Osteoblast (primary cell): ENCODE measurements around the gene PAQR6. TPM values are rescaled to one million over a fixed set of nuclear protein-coding genes. Genes with fewer than 3 reads are reported as not detected.

Experiments used
- DNase-seq: peaks from one replicate; pipeline ENCODE4 v3.0.0; 2011; ENCODE audit warnings: low spot score, mixed read lengths; ENCODE audit not compliant: insufficient read length; ENCODE audit errors: missing footprints
- H2AFZ ChIP-seq: 2 replicates; pipeline ENCODE4 v1.6.0; 2011; ENCODE audit warnings: mild to moderate bottlenecking, low read length
- H3K27ac ChIP-seq: 2 replicates; pipeline ENCODE4 v1.5.1; 2011; ENCODE audit warnings: mild to moderate bottlenecking, low read depth, low read length, moderate library complexity
- H3K27me3 ChIP-seq: 2 replicates; pipeline ENCODE4 v1.6.0; 2012; ENCODE audit warnings: mild to moderate bottlenecking, control low read depth, inconsistent platforms, low read length, moderate library complexity; ENCODE audit not compliant: insufficient read depth
- H3K36me3 ChIP-seq: 2 replicates; pipeline ENCODE4 v1.5.1; 2011; ENCODE audit warnings: mild to moderate bottlenecking, low read length, control low read depth, moderate library complexity; ENCODE audit not compliant: insufficient read depth
- H3K4me1 ChIP-seq: 2 replicates; pipeline ENCODE4 v1.5.1; 2011; ENCODE audit warnings: mild to moderate bottlenecking, low read length, control low read depth, moderate library complexity; ENCODE audit not compliant: insufficient read depth
- H3K4me2 ChIP-seq: 2 replicates; pipeline ENCODE4 v1.6.0; 2011; ENCODE audit warnings: mild to moderate bottlenecking, low read length; ENCODE audit not compliant: insufficient read depth
- H3K4me3 ChIP-seq: fragments of 200-600 bp; sonication (generic); 3 replicates; pipeline ENCODE4 v1.5.1; 2012; ENCODE audit warnings: mild to moderate bottlenecking, low read length, inconsistent platforms; ENCODE audit not compliant: insufficient read depth
- H3K79me2 ChIP-seq: 2 replicates; pipeline ENCODE4 v1.6.0; 2012; ENCODE audit warnings: mild to moderate bottlenecking, low read length, control low read depth, inconsistent platforms; ENCODE audit not compliant: insufficient read depth
- H3K9me3 ChIP-seq: 2 replicates; pipeline ENCODE4 v1.5.1; 2011; ENCODE audit warnings: low read depth, low read length, control low read depth
- H4K20me1 ChIP-seq: 2 replicates; pipeline ENCODE4 v1.6.0; 2012; ENCODE audit warnings: mild to moderate bottlenecking, low read length, control low read depth; ENCODE audit not compliant: insufficient read depth
- CTCF ChIP-seq: IDR thresholded peaks from 2 replicates; pipeline ENCODE4 v1.5.1; 2011; ENCODE audit warnings: mild to moderate bottlenecking, low read depth, low read length, moderate library complexity; ENCODE audit errors: extremely low read depth
- total RNA-seq: library from RNA; depleted of rRNA; stranded (reverse); fragments of >200 nt; gene quantifications from 2 replicates; pipeline ENCODE4 v1.2.3, GENCODE V29; 2012

The PAQR6 gene
- total RNA-seq, 1 donor: 0.36 TPM

DNA sequence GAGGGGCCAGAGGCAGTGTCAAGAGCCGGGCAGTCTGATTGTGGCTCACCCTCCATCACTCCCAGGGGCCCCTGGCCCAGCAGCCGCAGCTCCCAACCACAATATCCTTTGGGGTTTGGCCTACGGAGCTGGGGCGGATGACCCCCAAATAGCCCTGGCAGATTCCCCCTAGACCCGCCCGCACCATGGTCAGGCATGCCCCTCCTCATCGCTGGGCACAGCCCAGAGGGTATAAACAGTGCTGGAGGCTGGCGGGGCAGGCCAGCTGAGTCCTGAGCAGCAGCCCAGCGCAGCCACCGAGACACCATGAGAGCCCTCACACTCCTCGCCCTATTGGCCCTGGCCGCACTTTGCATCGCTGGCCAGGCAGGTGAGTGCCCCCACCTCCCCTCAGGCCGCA, 5.9 kb downstream of the PAQR6 start, which contains the start of gene BGLAP:
Gene BGLAP, plus strand, starts transcription at position 259 of the 400 bp plus-strand sequence. Its CDS starts 48 bp downstream, at position 307.
- peaks cover 3% of the 10 kb centered on the region for H3K36me3 ChIP-seq
- no peaks in the 10 kb centered on the region for H4K20me1 ChIP-seq
- peak within 1 kb of the TSS; percentile 49 for H3K27ac ChIP-seq
- no peaks in the 10 kb centered on the region for H3K9me3 ChIP-seq
- H3K27me3 ChIP-seq: peaks cover 19% of the 10 kb centered on the region
- peaks cover 27% of the 10 kb centered on the region for H3K4me1 ChIP-seq
- peak within 1 kb of the TSS; percentile 52 for H3K4me2 ChIP-seq
- TF ChIP-seq CTCF: no peak
- peak within 1 kb of the TSS; percentile 23 for H3K4me3 ChIP-seq
- H2AFZ ChIP-seq: no peak within 1 kb of the TSS
- no peaks in the 10 kb centered on the region for H3K79me2 ChIP-seq
- peak; percentile 76 for DNase-seq

DNA sequence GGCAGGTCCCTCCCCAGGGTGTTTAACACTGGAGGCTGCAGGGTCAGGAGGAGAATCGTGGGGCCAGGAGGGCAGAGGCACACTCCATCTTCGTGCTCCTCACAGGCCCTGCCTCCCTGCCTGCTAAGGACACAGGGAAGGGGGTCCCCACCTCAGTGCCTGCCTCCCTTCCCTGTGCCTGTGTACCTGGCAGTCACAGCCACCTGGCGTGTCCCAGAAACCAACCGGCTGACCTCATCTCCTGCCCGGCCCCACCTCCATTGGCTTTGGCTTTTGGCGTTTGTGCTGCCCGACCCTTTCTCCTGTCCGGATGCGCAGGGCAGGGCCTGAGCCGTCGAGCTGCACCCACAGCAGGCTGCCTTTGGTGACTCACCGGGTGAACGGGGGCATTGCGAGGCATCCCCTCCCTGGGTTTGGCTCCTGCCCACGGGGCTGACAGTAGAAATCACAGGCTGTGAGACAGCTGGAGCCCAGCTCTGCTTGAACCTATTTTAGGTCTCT, 6.5 kb downstream of the PAQR6 start:
- TF ChIP-seq CTCF: no peak
- peak; percentile 99 for DNase-seq
- Histone ChIP-seq H3K4me2 (peak overlapping the region; percentile 52), H3K4me3 (peak overlapping the region; percentile 23), H4K20me1 (no peaks in the 10 kb centered on the region), H3K79me2 (no peaks in the 10 kb centered on the region), H3K27ac (peak overlapping the region; percentile 49), H3K4me1 (peaks cover 27% of the 10 kb centered on the region), H3K9me3 (no peaks in the 10 kb centered on the region), H2AFZ (no peak overlapping the region), H3K36me3 (peaks cover 9% of the 10 kb centered on the region), H3K27me3 (peaks cover 16% of the 10 kb centered on the region)

GRCh38 chr1:156238248-156238647, 9.6 kb downstream of the PAQR6 start:
- H3K4me3 ChIP-seq: no peak overlapping the region
- no peaks in the 10 kb centered on the region for H3K79me2 ChIP-seq
- no peaks in the 10 kb centered on the region for H3K9me3 ChIP-seq
- H3K4me1 ChIP-seq: peaks cover 35% of the 10 kb centered on the region
- H3K27ac ChIP-seq: no peak overlapping the region
- no peak for DNase-seq
- H4K20me1 ChIP-seq: no peaks in the 10 kb centered on the region
- H3K36me3 ChIP-seq: peaks cover 16% of the 10 kb centered on the region
- TF ChIP-seq CTCF: no peak
- H2AFZ ChIP-seq: no peak overlapping the region
- no peak overlapping the region for H3K4me2 ChIP-seq
- no peaks in the 10 kb centered on the region for H3K27me3 ChIP-seq

- TF ChIP-seq CTCF: no peak
- Histone ChIP-seq H2AFZ (no peak overlapping the region), H4K20me1 (no peaks in the 10 kb centered on the region), H3K79me2 (no peaks in the 10 kb centered on the region), H3K36me3 (peaks cover 19% of the 10 kb centered on the region), H3K27ac (no peak overlapping the region), H3K4me3 (no peak overlapping the region), H3K27me3 (no peaks in the 10 kb centered on the region), H3K4me2 (no peak overlapping the region), H3K4me1 (peaks cover 25% of the 10 kb centered on the region), H3K9me3 (no peaks in the 10 kb centered on the region)
- no peak for DNase-seq
These were observed 11.7 kb downstream of the PAQR6 start for GRCh38 chr1:156236164-156236563.
